IMR-90 (cell line): ENCODE measurements around the gene PARP14. TPM values are rescaled to one million over a fixed set of nuclear protein-coding genes. Genes with fewer than 3 reads are reported as not detected.

Source experiments
- ATAC-seq: fragments of 200-7000 bp; cut with Tn5 transposase; 2 replicates; pipeline ENCODE4 v1.9.1; 2020; ENCODE audit warnings: low read depth, mild to moderate bottlenecking, moderate library complexity
- BruUV-seq: library from RNA; stranded (reverse); fragments of 400-500 nt; replicated peaks from 2 replicates; lab custom pipeline; 2021; lab: Mats Ljungman, UMichigan
- CTCF ChIA-PET: fragments of 300-600 bp; formaldehyde crosslinking; extraction: SDS; loops from one replicate; lab custom pipeline; 2021; ENCODE audit warnings: antibody characterized with exemption; lab: Yijun Ruan, JAX
- POLR2A ChIA-PET: fragments of 300-600 bp; sonication (Branson Sonifier 250); formaldehyde crosslinking; loops from one replicate; lab custom pipeline; 2022; ENCODE audit warnings: antibody characterized with exemption; ENCODE audit not compliant: unreplicated experiment; lab: Charles Lee
- DNase-seq: peaks from one replicate; pipeline ENCODE4 v3.0.0; 2013
- H2AFZ ChIP-seq: replicated peaks from 2 replicates; pipeline ENCODE3; 2013; ENCODE audit warnings: low read length, mild to moderate bottlenecking; ENCODE audit not compliant: poor library complexity
- H2AK5ac ChIP-seq: 2 replicates; pipeline ENCODE4 v1.6.1; 2013; ENCODE audit warnings: low read depth, low read length, inconsistent platforms
- H2AK9ac ChIP-seq: replicated peaks from 2 replicates; pipeline ENCODE3; 2013; ENCODE audit warnings: mild to moderate bottlenecking, low read depth, low read length, moderate library complexity; ENCODE audit not compliant: poor library complexity
- H2BK120ac ChIP-seq: 2 replicates; pipeline ENCODE4 v1.6.1; 2013; ENCODE audit warnings: low read depth, low read length, inconsistent platforms
- H2BK15ac ChIP-seq: 3 replicates; pipeline ENCODE4 v1.6.1; 2013; ENCODE audit warnings: low read depth, low read length, inconsistent platforms
- H2BK20ac ChIP-seq: 2 replicates; pipeline ENCODE4 v1.6.1; 2013; ENCODE audit warnings: low read depth, mild to moderate bottlenecking, inconsistent platforms, low read length, moderate library complexity
- H2BK5ac ChIP-seq: 2 replicates; pipeline ENCODE4 v1.6.1; 2013; ENCODE audit warnings: mild to moderate bottlenecking, low read depth, low read length, inconsistent platforms; ENCODE audit not compliant: poor library complexity, severe bottlenecking
- H3K14ac ChIP-seq: replicated peaks from 2 replicates; pipeline ENCODE4 v1.6.1; 2013; ENCODE audit warnings: low read depth, low read length, inconsistent platforms
- H3K18ac ChIP-seq: 2 replicates; pipeline ENCODE4 v1.6.1; 2013; ENCODE audit warnings: low read depth, low read length, control low read depth
- H3K23ac ChIP-seq: 2 replicates; pipeline ENCODE4 v1.6.1; 2013; ENCODE audit warnings: low read depth, low read length, inconsistent platforms
- H3K27ac ChIP-seq: 2 replicates; pipeline ENCODE4 v1.5.1; 2013; ENCODE audit warnings: mild to moderate bottlenecking, control low read depth, low read length; ENCODE audit not compliant: insufficient read depth
- H3K27me3 ChIP-seq: 2 replicates; pipeline ENCODE4 v1.6.1; 2013; ENCODE audit warnings: low read length; ENCODE audit not compliant: control insufficient read depth, insufficient read depth
- H3K36me3 ChIP-seq: 2 replicates; pipeline ENCODE4 v1.6.1; 2013; ENCODE audit warnings: low read length, mixed read lengths; ENCODE audit not compliant: control insufficient read depth, insufficient read depth
- H3K4ac ChIP-seq: 2 replicates; pipeline ENCODE4 v1.6.1; 2013; ENCODE audit warnings: low read depth, low read length, inconsistent platforms
- H3K4me1 ChIP-seq: 2 replicates; pipeline ENCODE4 v1.6.1; 2013; ENCODE audit warnings: low read length, mixed read lengths; ENCODE audit not compliant: control insufficient read depth, insufficient read depth
- H3K4me2 ChIP-seq: 2 replicates; pipeline ENCODE4 v1.6.1; 2013; ENCODE audit warnings: low read depth, mild to moderate bottlenecking, control low read depth, low read length, moderate library complexity
- H3K4me3 ChIP-seq: 2 replicates; pipeline ENCODE4 v1.5.1; 2013; ENCODE audit warnings: low read depth, mild to moderate bottlenecking, control low read depth, low read length, moderate library complexity; ENCODE audit not compliant: insufficient read depth
- H3K56ac ChIP-seq: 2 replicates; pipeline ENCODE4 v1.6.1; 2013; ENCODE audit warnings: low read length, inconsistent platforms; ENCODE audit not compliant: insufficient read depth; ENCODE audit errors: extremely low read depth
- H3K79me1 ChIP-seq, 2 experiments: 2 replicates each; pipeline ENCODE4 v1.6.1; 2013; ENCODE audit warnings: low read length in 2 of 2, inconsistent platforms in 1 of 2, low read depth in 1 of 2
- H3K9ac ChIP-seq: 2 replicates; pipeline ENCODE4 v1.6.1; 2013; ENCODE audit warnings: low read depth, low read length, control low read depth
- H3K9me1 ChIP-seq: 2 replicates; pipeline ENCODE4 v1.6.1; 2013; ENCODE audit warnings: low read length, inconsistent platforms; ENCODE audit not compliant: insufficient read depth
- H3K9me3 ChIP-seq: 2 replicates; pipeline ENCODE4 v1.6.1; 2013; ENCODE audit warnings: low read length; ENCODE audit not compliant: control insufficient read depth, insufficient read depth
- H4K20me1 ChIP-seq: 2 replicates; pipeline ENCODE4 v1.6.1; 2013; ENCODE audit warnings: low read length, inconsistent platforms; ENCODE audit not compliant: insufficient read depth
- H4K5ac ChIP-seq: 2 replicates; pipeline ENCODE4 v1.6.1; 2013; ENCODE audit warnings: mild to moderate bottlenecking, low read depth, low read length, control low read depth
- H4K8ac ChIP-seq, 2 experiments: 2 replicates each; pipeline ENCODE4 v1.6.1; 2013; ENCODE audit warnings: low read depth in 2 of 2, low read length in 2 of 2, control low read depth in 1 of 2, inconsistent platforms in 1 of 2
- H4K91ac ChIP-seq: 2 replicates; pipeline ENCODE4 v1.6.1; 2013; ENCODE audit warnings: low read depth, low read length, inconsistent platforms; ENCODE audit not compliant: insufficient read depth
- MAZ ChIP-seq: IDR thresholded peaks from 2 replicates; pipeline ENCODE4 v1.6.1; 2012; ENCODE audit warnings: low read depth, mild to moderate bottlenecking, low read length, improper control_type of control experiment, moderate library complexity, borderline replicate concordance
- WGBS, 2 experiments: methylation state at CpG; one replicate each; pipeline versions ENCODE4 v1.1.5 to v1.1.7; 2013; ENCODE audit warnings: missing lambda C conversion rate in 2 of 2; ENCODE audit not compliant: insufficient read length in 1 of 2; ENCODE audit errors: extremely low coverage in 2 of 2; 5-methylcytosine and 5-hydroxymethylcytosine counted together
- dilution Hi-C: fragments of 300-500 bp; cut with HindIII; formaldehyde crosslinking; loops from one replicate; pipeline ENCODE4 v1.14.3; 2018; ENCODE audit warnings: low sequenced_read_pairs; ENCODE audit not compliant: unreplicated experiment
- in situ Hi-C: fragments of 300-500 bp; cut with MboI; formaldehyde crosslinking; loops from 3 replicates; pipeline ENCODE4 v1.14.3; 2019; ENCODE audit warnings: low sequenced_read_pairs, inconsistent platforms, mixed read lengths
- intact Hi-C: fragments of 100-400 bp; cut with micrococcal nuclease; formaldehyde crosslinking; loops from 2 replicates; pipeline ENCODE4 v1.10.0; 2022
- polyA plus RNA-seq, 3 experiments: library from polyadenylated mRNA; depleted of rRNA; stranded (reverse); fragments of >200 nt; gene quantifications; 2 replicates each; pipeline ENCODE4 v1.2.3, GENCODE V29; 2012; ENCODE audit warnings: low replicate concordance in 1 of 3
- total RNA-seq: library from RNA; depleted of rRNA; stranded (reverse); fragments of >200 nt; gene quantifications from 2 replicates; pipeline ENCODE4 v1.2.3, GENCODE V29; 2012

The PARP14 gene
- total and polyA plus RNA-seq, 2 of the 4 experiments (the other 2 are of a cell fraction): 9.3 to 23.1 TPM

GRCh38 chr3:122674339-122674738, 6.3 kb upstream of the PARP14 start:
- H3K4ac ChIP-seq: no peak overlapping the region
- no peak overlapping the region for H3K56ac ChIP-seq
- H3K18ac ChIP-seq: no peak overlapping the region
- no peak overlapping the region for H2BK120ac ChIP-seq
- H3K4me2 ChIP-seq: no peak overlapping the region
- DNase-seq (no peak), ATAC-seq (no peak)
- H3K4me1 ChIP-seq: peaks cover 3% of the 10 kb centered on the region
- intact Hi-C loops: no loop called here
- H3K27me3 ChIP-seq: no peaks in the 10 kb centered on the region
- no TSS peak for BruUV-seq
- no peak overlapping the region for H3K23ac ChIP-seq
- H2BK20ac ChIP-seq: no peak overlapping the region
- H3K14ac ChIP-seq: no peak overlapping the region
- H3K9ac ChIP-seq: no peak overlapping the region
- H4K91ac ChIP-seq: no peak overlapping the region
- H3K9me1 ChIP-seq: no peaks in the 10 kb centered on the region
- TF ChIP-seq MAZ: no peak
- no peak overlapping the region for H4K8ac ChIP-seq
- ChIA-PET POLR2A (no interaction called here), CTCF (no interaction called here)
- H4K20me1 ChIP-seq: no peaks in the 10 kb centered on the region
- H3K27ac ChIP-seq: no peak overlapping the region
- H2AFZ ChIP-seq: no peak overlapping the region
- H2BK5ac ChIP-seq: no peak overlapping the region
- no peaks in the 10 kb centered on the region for H3K79me1 ChIP-seq
- in situ Hi-C loops: loop anchor here (10.0 kb wide), 1 partner anchor 280 kb away; no protein-coding TSS in a partner anchor
- H3K9me3 ChIP-seq: no peaks in the 10 kb centered on the region
- no peak overlapping the region for H4K5ac ChIP-seq
- no peak overlapping the region for H2AK5ac ChIP-seq
- no peak overlapping the region for H2BK15ac ChIP-seq
- no peak overlapping the region for H3K4me3 ChIP-seq
- WGBS, 2 experiments: no CpG with 5 or more reads among the region's 3 CpGs
- no peaks in the 10 kb centered on the region for H3K36me3 ChIP-seq
- no peak overlapping the region for H2AK9ac ChIP-seq
- dilution Hi-C loops: no loop called here
